ENCODE measurements around the gene CLSTN2.

Gene CLSTN2

GRCh38 chr3:140007911-140008869, 73.2 kb downstream of the CLSTN2 start:
- Histone ChIP-seq H3K4me3 (ENCODE audit: low read depth, low read length) (no peak overlapping the region), H3K36me3 (no peaks in the 10 kb centered on the region), H3K27ac (no peak overlapping the region), H3K27me3 (ENCODE audit: insufficient read depth, low read depth, severe bottlenecking) (no peaks in the 10 kb centered on the region), H3K9me3 (ENCODE audit: severe bottlenecking) (no peaks in the 10 kb centered on the region)
- no peak for TF ChIP-seq CTCF (IDR thresholded peaks at IDR 0.05; ENCODE audit: low read depth, low read length)
- no peak for DNase-seq

- Histone ChIP-seq H3K27ac (no peak overlapping the region), H3K36me3 (no peaks in the 10 kb centered on the region), H3K4me3 (ENCODE audit: low read depth, low read length) (no peak overlapping the region), H3K27me3 (ENCODE audit: insufficient read depth, low read depth, severe bottlenecking) (no peaks in the 10 kb centered on the region), H3K9me3 (ENCODE audit: severe bottlenecking) (no peaks in the 10 kb centered on the region)
- no peak for DNase-seq
- TF ChIP-seq CTCF (IDR thresholded peaks at IDR 0.05; ENCODE audit: low read depth, low read length): no peak
Measured at GRCh38 chr3:140010391-140010790, 75.4 kb downstream of the CLSTN2 start.

DNA sequence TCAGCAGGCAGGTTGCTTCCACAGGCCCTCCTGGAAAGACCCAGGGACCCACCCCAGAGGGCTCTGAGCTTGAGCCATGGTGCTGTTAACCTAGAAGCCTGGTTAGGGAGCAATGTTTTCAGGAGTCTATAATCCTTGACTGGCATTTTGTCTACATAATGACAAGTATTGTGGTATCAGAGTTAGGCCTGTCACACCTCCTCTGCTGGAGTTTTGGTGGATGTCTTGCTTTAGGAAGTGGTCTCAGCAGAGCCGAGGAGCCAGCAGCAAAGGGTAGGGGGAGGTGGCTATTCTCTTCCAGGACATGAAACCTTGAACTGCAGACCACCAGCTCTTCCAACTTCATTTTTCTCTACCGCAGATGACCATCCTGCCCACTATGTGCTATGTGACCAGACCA, 76.1 kb downstream of the CLSTN2 start:
- no peaks in the 10 kb centered on the region for H3K36me3 ChIP-seq
- DNase-seq: no peak
- no peaks in the 10 kb centered on the region for H3K27me3 ChIP-seq (ENCODE audit: insufficient read depth, low read depth, severe bottlenecking)
- H3K4me3 ChIP-seq (ENCODE audit: low read depth, low read length): no peak overlapping the region
- H3K27ac ChIP-seq: no peak overlapping the region
- no peaks in the 10 kb centered on the region for H3K9me3 ChIP-seq (ENCODE audit: severe bottlenecking)
- TF ChIP-seq CTCF (IDR thresholded peaks at IDR 0.05; ENCODE audit: low read depth, low read length): no peak

DNA sequence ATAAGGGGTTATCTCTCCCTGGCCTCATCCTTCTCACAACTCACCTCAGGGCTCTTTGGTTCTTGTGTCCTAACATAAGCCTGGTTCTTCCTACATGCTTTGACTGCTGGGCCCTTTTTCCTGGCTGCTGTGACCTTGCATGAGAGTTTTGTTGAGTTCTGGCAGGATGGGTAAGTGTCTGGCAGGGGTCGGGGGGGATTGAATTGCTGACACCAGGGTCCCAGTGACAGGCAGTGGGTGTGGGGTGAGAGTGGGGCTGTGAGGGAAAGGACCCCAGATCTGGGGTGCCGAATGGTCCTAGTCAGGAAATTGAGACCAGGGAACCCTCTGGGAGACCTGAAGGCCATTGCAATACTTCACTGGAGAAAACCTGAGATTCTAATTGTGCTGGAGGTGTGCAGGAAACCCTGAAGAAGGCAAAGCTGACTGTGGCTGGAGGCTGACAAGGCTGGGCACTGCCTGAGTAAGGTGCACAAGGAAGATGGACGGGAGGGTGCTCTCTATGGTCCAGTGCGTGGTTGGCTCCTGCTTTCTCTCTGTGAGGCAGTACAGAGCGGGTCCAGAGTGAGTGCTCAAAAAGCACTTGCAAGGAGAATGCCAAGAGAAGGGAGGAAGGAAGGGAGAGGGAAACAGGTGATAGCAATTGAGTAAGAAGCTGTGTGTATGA, 76.8 kb downstream of the CLSTN2 start:
- Histone ChIP-seq H3K4me3 (ENCODE audit: low read depth, low read length) (no peak overlapping the region), H3K27ac (no peak overlapping the region), H3K9me3 (ENCODE audit: severe bottlenecking) (no peaks in the 10 kb centered on the region), H3K36me3 (no peaks in the 10 kb centered on the region), H3K27me3 (ENCODE audit: insufficient read depth, low read depth, severe bottlenecking) (no peaks in the 10 kb centered on the region)
- TF ChIP-seq CTCF (IDR thresholded peaks at IDR 0.05; ENCODE audit: low read depth, low read length): no peak
- no peak for DNase-seq

GRCh38 chr3:140013220-140013619, 78.2 kb downstream of the CLSTN2 start:
- H3K27me3 ChIP-seq (ENCODE audit: insufficient read depth, low read depth, severe bottlenecking): no peaks in the 10 kb centered on the region

More at GRCh38 chr3:140013220-140013619, 78.2 kb downstream of the CLSTN2 start:
- Histone ChIP-seq H3K27ac (no peak overlapping the region), H3K36me3 (no peaks in the 10 kb centered on the region), H3K4me3 (ENCODE audit: low read depth, low read length) (no peak overlapping the region), H3K9me3 (ENCODE audit: severe bottlenecking) (no peaks in the 10 kb centered on the region)
- no peak for DNase-seq
- TF ChIP-seq CTCF (IDR thresholded peaks at IDR 0.05; ENCODE audit: low read depth, low read length): no peak

Data from WERI-Rb-1 (cell line).